OCI-LY3 (cell line): ENCODE results near the gene IL18RAP.

Experiments
- H2AFZ ChIP-seq: fragments of 200-600, 300-600 bp; shearing (Covaris generic); 2 replicates; pipeline ENCODE4 v1.6.0; 2014; ENCODE audit warnings: antibody characterized with exemption, low read depth, low read length
- H3K27ac ChIP-seq: fragments of 200-600, 300-600 bp; sonication (generic); 2 replicates; pipeline ENCODE4 v1.5.1; 2014; ENCODE audit warnings: mild to moderate bottlenecking, low read length, moderate library complexity, mixed read lengths
- H3K27me3 ChIP-seq: fragments of 200-600, 300-600 bp; sonication (generic); 2 replicates; pipeline ENCODE4 v1.6.1; 2014; ENCODE audit warnings: low read depth, low read length, mixed read lengths
- H3K36me3 ChIP-seq: fragments of 200-600, 300-600 bp; sonication (generic); replicated peaks from 2 replicates; pipeline ENCODE3; 2014; ENCODE audit warnings: low read depth, low read length, mixed read lengths
- H3K4me1 ChIP-seq: fragments of 300-600, 200-600 bp; sonication (generic); 2 replicates; pipeline ENCODE4 v1.6.1; 2014; ENCODE audit warnings: low read length, mixed read lengths
- H3K4me2 ChIP-seq: fragments of 200-600, 300-600 bp; sonication (generic); 2 replicates; pipeline ENCODE4 v1.6.1; 2014; ENCODE audit warnings: low read length, mixed read lengths
- H3K4me3 ChIP-seq: fragments of 300-600, 200-600 bp; sonication (generic); 2 replicates; pipeline ENCODE4 v1.5.1; 2014; ENCODE audit warnings: antibody characterized with exemption, mild to moderate bottlenecking, low read length, moderate library complexity
- H3K79me2 ChIP-seq: fragments of 300-600, 200-600 bp; shearing (Covaris generic); 2 replicates; pipeline ENCODE4 v1.6.1; 2014; ENCODE audit warnings: mild to moderate bottlenecking, low read length, mixed read lengths
- H3K9ac ChIP-seq: fragments of 300-600, 200-600 bp; shearing (Covaris generic); 2 replicates; pipeline ENCODE4 v1.6.0; 2014; ENCODE audit warnings: mild to moderate bottlenecking, low read length, moderate library complexity
- H3K9me3 ChIP-seq: fragments of 200-600, 300-600 bp; shearing (Covaris generic); 2 replicates; pipeline ENCODE4 v1.6.1; 2014; ENCODE audit warnings: low read length, mixed read lengths; ENCODE audit not compliant: insufficient read depth
- H4K20me1 ChIP-seq: fragments of 200-600, 300-600 bp; sonication (generic); 2 replicates; pipeline ENCODE4 v1.6.1; 2016; ENCODE audit warnings: low read length, mixed read lengths; ENCODE audit not compliant: insufficient read depth
- CTCF ChIP-seq: fragments of 200-600, 300-600 bp; sonication (generic); IDR thresholded peaks from 2 replicates; pipeline ENCODE4 v1.5.1; 2014; ENCODE audit warnings: antibody characterized with exemption, low read length, low read depth
- EZH2phosphoT487 ChIP-seq: fragments of 200-600 bp; shearing (Covaris generic); IDR thresholded peaks from 2 replicates; pipeline ENCODE4 v1.6.1; 2018; ENCODE audit warnings: antibody characterized with exemption, mixed run types, low read depth

IL18RAP gene

DNA sequence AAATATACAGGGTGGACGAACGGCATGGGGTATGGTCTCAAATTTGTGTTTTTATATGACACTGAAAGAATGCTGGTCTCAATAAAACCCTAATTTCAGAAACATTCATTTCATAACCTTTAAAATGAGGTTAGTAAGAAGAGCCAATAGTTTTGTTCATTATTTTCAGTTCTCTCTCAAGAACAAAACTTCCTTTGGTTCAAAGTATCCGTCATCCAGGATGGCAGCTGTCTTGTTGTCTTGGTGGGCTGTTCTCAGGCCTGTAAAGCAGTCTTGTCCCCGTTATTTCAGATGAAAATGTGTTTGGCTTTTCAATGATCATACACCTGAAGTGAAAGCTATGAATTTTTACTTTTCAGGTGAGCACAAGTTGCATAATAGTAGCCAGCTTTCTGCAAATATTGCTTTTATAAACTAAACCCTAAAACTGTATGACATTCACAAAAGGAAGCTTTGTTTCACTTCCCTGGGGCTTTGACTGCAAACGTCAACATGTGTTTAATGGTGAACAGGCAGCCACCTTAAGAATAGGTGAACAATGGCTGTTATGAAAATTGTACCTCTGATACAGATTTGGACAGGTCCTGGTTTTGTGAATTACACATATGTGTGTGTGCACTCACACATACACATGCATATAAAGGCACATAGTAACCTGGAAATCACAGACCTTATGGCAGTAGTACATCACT is 2.6 kb downstream of the IL18RAP start:
- Histone ChIP-seq H3K4me2 (peak overlapping the region; percentile 79), H3K4me3 (peak overlapping the region; percentile 45), H3K4me1 (peaks cover 54% of the 10 kb centered on the region), H3K9me3 (0 out of 2 replicates have a peak, but pooled peaks cover 2% of the 10 kb centered on the region), H3K36me3 (no peaks in the 10 kb centered on the region), H4K20me1 (no peaks in the 10 kb centered on the region), H3K27ac (peak overlapping the region; percentile 82), H3K27me3 (no peaks in the 10 kb centered on the region), H2AFZ (0 out of 2 replicates have a peak overlapping the region, but pooled peaks have one; percentile 23), H3K79me2 (no peaks in the 10 kb centered on the region), H3K9ac (peak overlapping the region; percentile 14; the same call in 1 of the 2 replicates)
- TF ChIP-seq EZH2phosphoT487 = no peak
- TF ChIP-seq CTCF = no peak

- H3K79me2 ChIP-seq = no peaks in the 10 kb centered on the region
- no peak overlapping the region for H2AFZ ChIP-seq
- H3K36me3 ChIP-seq = no peaks in the 10 kb centered on the region
- no peaks in the 10 kb centered on the region for H3K27me3 ChIP-seq
- H3K27ac ChIP-seq = no peak overlapping the region
- peaks cover 54% of the 10 kb centered on the region for H3K4me1 ChIP-seq
- no peak overlapping the region for H3K4me3 ChIP-seq
- H4K20me1 ChIP-seq = no peaks in the 10 kb centered on the region
- H3K9me3 ChIP-seq = 0 out of 2 replicates have a peak, but pooled peaks cover 2% of the 10 kb centered on the region
- no peak overlapping the region for H3K9ac ChIP-seq
- H3K4me2 ChIP-seq = no peak overlapping the region
- no peak for TF ChIP-seq EZH2phosphoT487
- no peak for TF ChIP-seq CTCF
Observed at GRCh38 chr2:102427249-102427648, 4.3 kb downstream of the IL18RAP start.

DNA sequence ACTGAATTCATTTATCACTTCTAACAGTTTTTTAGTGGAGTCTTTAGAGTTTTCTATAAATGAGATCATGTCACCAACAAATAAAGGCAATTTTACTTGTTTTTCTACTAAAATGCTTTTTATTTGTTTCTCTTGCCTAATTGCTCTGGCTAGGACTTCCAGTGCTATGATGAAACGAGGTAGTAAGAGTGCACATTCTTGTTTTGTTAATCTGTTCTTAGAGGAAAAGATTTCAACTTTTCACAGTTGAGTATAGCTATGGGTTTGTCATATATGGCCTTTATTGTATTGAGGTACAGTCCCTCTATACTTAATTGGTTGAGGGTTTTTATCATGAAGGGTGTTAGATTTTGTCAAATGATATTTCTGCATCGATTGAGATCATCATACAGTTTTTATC is 5.6 kb downstream of the IL18RAP start:
- H3K4me2 ChIP-seq = no peak overlapping the region
- peaks cover 41% of the 10 kb centered on the region for H3K4me1 ChIP-seq

More for the DNA sequence above, 5.6 kb downstream of the IL18RAP start:
- Histone ChIP-seq H3K36me3 (no peaks in the 10 kb centered on the region), H3K9ac (no peak overlapping the region), H3K27me3 (no peaks in the 10 kb centered on the region), H3K9me3 (0 out of 2 replicates have a peak, but pooled peaks cover 2% of the 10 kb centered on the region), H2AFZ (no peak overlapping the region), H3K79me2 (no peaks in the 10 kb centered on the region), H3K4me3 (no peak overlapping the region), H4K20me1 (no peaks in the 10 kb centered on the region), H3K27ac (no peak overlapping the region)
- no peak for TF ChIP-seq CTCF
- no peak for TF ChIP-seq EZH2phosphoT487
